H9 (cell line): ENCODE results near the gene GMPR. TPM values are rescaled to one million over a fixed set of nuclear protein-coding genes. Genes with fewer than 3 reads are reported as not detected.

Source experiments
- DNase-seq: peaks from one replicate; pipeline ENCODE4 v3.0.0-alpha.2; 2017
- H2AFZ ChIP-seq: one replicate; pipeline ENCODE4 v1.6.1; 2013; ENCODE audit warnings: mild to moderate bottlenecking, low read length, control low read depth, moderate library complexity
- H2AK5ac ChIP-seq: 2 replicates; pipeline ENCODE4 v1.6.1; 2013; ENCODE audit warnings: low read length, control low read depth, mixed read lengths; ENCODE audit not compliant: insufficient read length
- H2BK120ac ChIP-seq: one replicate; pipeline ENCODE4 v1.6.1; 2013; ENCODE audit warnings: low read depth, mild to moderate bottlenecking, low read length, control low read depth, inconsistent platforms; ENCODE audit not compliant: poor library complexity, severe bottlenecking
- H2BK12ac ChIP-seq: 2 replicates; pipeline ENCODE4 v1.6.1; 2013; ENCODE audit warnings: low read length, control low read depth, mixed read lengths, low read depth; ENCODE audit not compliant: insufficient read length
- H2BK15ac ChIP-seq: 2 replicates; pipeline ENCODE4 v1.6.1; 2013; ENCODE audit warnings: low read depth, low read length, control low read depth
- H2BK20ac ChIP-seq: one replicate; pipeline ENCODE4 v1.6.1; 2013; ENCODE audit warnings: low read depth, mild to moderate bottlenecking, low read length, control low read depth, inconsistent platforms; ENCODE audit not compliant: poor library complexity, severe bottlenecking
- H2BK5ac ChIP-seq: 2 replicates; pipeline ENCODE4 v1.6.1; 2013; ENCODE audit warnings: low read length, control low read depth, mixed read lengths; ENCODE audit not compliant: insufficient read length
- H3K14ac ChIP-seq: 2 replicates; pipeline ENCODE4 v1.6.1; 2013; ENCODE audit warnings: low read length, control low read depth; ENCODE audit not compliant: insufficient read depth
- H3K18ac ChIP-seq: 2 replicates; pipeline ENCODE4 v1.6.1; 2013; ENCODE audit warnings: low read depth, mild to moderate bottlenecking, mixed read lengths, low read length, control low read depth; ENCODE audit not compliant: insufficient read length
- H3K23ac ChIP-seq: 2 replicates; pipeline ENCODE4 v1.6.1; 2013; ENCODE audit warnings: low read length, control low read depth, mixed read lengths, low read depth; ENCODE audit not compliant: insufficient read length
- H3K23me2 ChIP-seq: 2 replicates; pipeline ENCODE4 v1.6.1; 2013; ENCODE audit warnings: low read depth, mild to moderate bottlenecking, mixed read lengths, low read length, control low read depth; ENCODE audit not compliant: insufficient read length, poor library complexity, severe bottlenecking
- H3K27ac ChIP-seq: 2 replicates; pipeline ENCODE4 v1.5.1; 2013; ENCODE audit warnings: low read length, control low read depth, mixed read lengths, low read depth; ENCODE audit not compliant: insufficient read length
- H3K27me3 ChIP-seq: 2 replicates; pipeline ENCODE4 v1.6.1; 2013; ENCODE audit warnings: low read length, control low read depth, inconsistent platforms; ENCODE audit not compliant: insufficient read depth
- H3K4ac ChIP-seq: 2 replicates; pipeline ENCODE4 v1.6.1; 2013; ENCODE audit warnings: low read depth, mild to moderate bottlenecking, control low read depth, inconsistent platforms, low read length, moderate library complexity
- H3K4me1 ChIP-seq: 2 replicates; pipeline ENCODE4 v1.6.1; 2013; ENCODE audit warnings: low read length, control low read depth, inconsistent platforms; ENCODE audit not compliant: insufficient read depth
- H3K4me2 ChIP-seq: 2 replicates; pipeline ENCODE4 v1.6.1; 2013; ENCODE audit warnings: low read length, control low read depth, mixed read lengths; ENCODE audit not compliant: insufficient read length, insufficient read depth
- H3K56ac ChIP-seq: 2 replicates; pipeline ENCODE4 v1.6.1; 2013; ENCODE audit warnings: low read depth, mild to moderate bottlenecking, mixed read lengths, low read length, control low read depth; ENCODE audit not compliant: insufficient read length
- H3K79me1 ChIP-seq: 2 replicates; pipeline ENCODE4 v1.6.1; 2013; ENCODE audit warnings: low read depth, mild to moderate bottlenecking, moderate library complexity, low read length, control low read depth, inconsistent platforms; ENCODE audit not compliant: insufficient read depth, poor library complexity, severe bottlenecking
- H3K79me2 ChIP-seq: 2 replicates; pipeline ENCODE4 v1.6.1; 2013; ENCODE audit warnings: low read length, control low read depth, inconsistent platforms; ENCODE audit not compliant: insufficient read depth
- H3K9ac ChIP-seq: 2 replicates; pipeline ENCODE4 v1.6.1; 2013; ENCODE audit warnings: low read length, control low read depth, mixed read lengths; ENCODE audit not compliant: insufficient read length; ENCODE audit errors: extremely low read depth
- H3K9me3 ChIP-seq: one replicate; pipeline ENCODE4 v1.6.1; 2013; ENCODE audit warnings: low read depth, low read length, inconsistent platforms; ENCODE audit not compliant: control insufficient read depth
- H3T11ph ChIP-seq: one replicate; pipeline ENCODE4 v1.6.1; 2013; ENCODE audit warnings: mild to moderate bottlenecking, low read length, control low read depth, inconsistent platforms
- H4K20me1 ChIP-seq: one replicate; pipeline ENCODE4 v1.6.1; 2013; ENCODE audit not compliant: control insufficient read depth, insufficient read length, insufficient read depth
- H4K5ac ChIP-seq: 2 replicates; pipeline ENCODE4 v1.6.1; 2013; ENCODE audit warnings: low read depth, mild to moderate bottlenecking, mixed read lengths, low read length, control low read depth; ENCODE audit not compliant: insufficient read length
- H4K8ac ChIP-seq: replicated peaks from 2 replicates; pipeline ENCODE4 v1.6.1; 2013; ENCODE audit warnings: low read length, control low read depth, mixed read lengths, low read depth; ENCODE audit not compliant: insufficient read length
- H4K91ac ChIP-seq: 2 replicates; pipeline ENCODE4 v1.6.1; 2013; ENCODE audit warnings: low read depth, mild to moderate bottlenecking, moderate library complexity, mixed read lengths, low read length, control low read depth; ENCODE audit not compliant: insufficient read length
- H3K27ac Mint-ChIP-seq, 3 experiments: 2 replicates in 2 of 3; 3 replicates in 1 of 3; pipeline ENCODE4 v1.8.0; 2020 to 2021; ENCODE audit warnings: mixed read lengths in 3 of 3, mild to moderate bottlenecking in 1 of 3, moderate library complexity in 1 of 3
- H3K27me3 Mint-ChIP-seq: 2 replicates; pipeline ENCODE4 v1.8.0; 2021; ENCODE audit warnings: low read depth, mild to moderate bottlenecking, moderate library complexity, mixed read lengths
- H3K36me3 Mint-ChIP-seq, 3 experiments: 2 replicates in 2 of 3; 3 replicates in 1 of 3; pipeline ENCODE4 v1.8.0; 2020 to 2021; ENCODE audit warnings: low read depth in 3 of 3, mixed read lengths in 3 of 3; ENCODE audit not compliant: insufficient read depth in 1 of 3
- H3K4me1 Mint-ChIP-seq, 2 experiments: 2 replicates each; pipeline ENCODE4 v1.8.0; 2020; ENCODE audit warnings: mixed read lengths in 2 of 2
- H3K4me3 Mint-ChIP-seq, 2 experiments: 2 replicates in 1 of 2; 3 replicates in 1 of 2; pipeline ENCODE4 v1.8.0; 2020 to 2021; ENCODE audit warnings: mild to moderate bottlenecking in 2 of 2, mixed read lengths in 2 of 2, moderate library complexity in 1 of 2
- H3K9me3 Mint-ChIP-seq, 2 experiments: 2 replicates in 1 of 2; 3 replicates in 1 of 2; pipeline ENCODE4 v1.8.0; 2020; ENCODE audit warnings: mild to moderate bottlenecking in 2 of 2, mixed read lengths in 2 of 2, moderate library complexity in 1 of 2
- CTCF ChIP-seq: fragments of 200-600 bp; sonication (generic); conservative IDR thresholded peaks from 3 replicates; pipeline ENCODE4 v1.8.0; 2021; ENCODE audit warnings: antibody characterized with exemption, mild to moderate bottlenecking
- WGBS: extraction: QIAGEN DNeasy Blood & Tissue Kit; methylation state at CpG from one replicate; pipeline ENCODE4 v1.1.7; 2013; ENCODE audit warnings: missing lambda C conversion rate, low lambda C conversion rate, mixed read lengths; ENCODE audit not compliant: insufficient read length; ENCODE audit errors: extremely low coverage; 5-methylcytosine and 5-hydroxymethylcytosine counted together
- total RNA-seq: library from RNA; stranded (reverse); gene quantifications from 2 replicates; pipeline ENCODE4 v1.2.1, GENCODE V29; 2021

Gene GMPR
- total RNA-seq, 1 experiment from 2014 or later, result 0.70 TPM

- H2BK15ac ChIP-seq, result no peak overlapping the region
- H3K36me3 Mint-ChIP-seq, result peaks cover 0 to 5% (median 0%) of the 10 kb centered on the region in 3 experiments; a peak in 3 of 7 replicates
These were observed 31.9 kb downstream of the GMPR start for GRCh38 chr6:16270178-16270794.

More at GRCh38 chr6:16270178-16270794, 31.9 kb downstream of the GMPR start:
- Histone ChIP-seq H2BK120ac (no peak overlapping the region), H2AFZ (no peak overlapping the region), H2BK20ac (no peak overlapping the region), H3T11ph (no peak overlapping the region), H4K91ac (no peak overlapping the region), H3K79me2 (no peaks in the 10 kb centered on the region), H4K5ac (no peak overlapping the region), H3K23ac (no peak overlapping the region), H2BK12ac (no peak overlapping the region), H2BK5ac (no peak overlapping the region), H3K4me1 (no peaks in the 10 kb centered on the region), H4K20me1 (no peaks in the 10 kb centered on the region), H2AK5ac (no peak overlapping the region), H3K27ac (no peak overlapping the region), H3K14ac (no peak overlapping the region), H3K79me1 (no peaks in the 10 kb centered on the region), H4K8ac (no peak overlapping the region), H3K9me3 (no peaks in the 10 kb centered on the region), H3K56ac (no peak overlapping the region), H3K4me2 (no peak overlapping the region), H3K9ac (no peak overlapping the region), H3K18ac (no peak overlapping the region), H3K27me3 (no peaks in the 10 kb centered on the region), H3K23me2 (no peaks in the 10 kb centered on the region), H3K4ac (no peak overlapping the region)
- DNase-seq, result no peak
- Mint-ChIP-seq H3K9me3 (0 out of 5 replicates have a peak, but pooled peaks cover 3 to 4% of the 10 kb centered on the region in 2 experiments), H3K27ac (no peak overlapping the region), H3K4me3 (no peak overlapping the region), H3K27me3 (peaks cover 4% of the 10 kb centered on the region), H3K4me1 (no peaks in the 10 kb centered on the region; a peak in 1 of 4 replicates)
- WGBS, result no CpG with 5 or more reads among the region's 5 CpGs
- TF ChIP-seq CTCF, result no peak
